D721Med (cell line): ENCODE results near the gene CT45A7.
"Not testable (repeated sequence)": the region's sequence is repeated elsewhere in the genome, so short reads cannot be mapped to it uniquely, and the experiment has no call there.

Source experiments
- DNase-seq: peaks from one replicate; pipeline ENCODE4 v3.0.0; 2011; ENCODE audit warnings: low spot score; ENCODE audit not compliant: insufficient read length
- FAIRE-seq: peaks from 2 replicates; lab custom pipeline; 2011; peaks lifted over from hg19 to GRCh38; lab: Jason Lieb, UNC

Gene CT45A7, protein sequence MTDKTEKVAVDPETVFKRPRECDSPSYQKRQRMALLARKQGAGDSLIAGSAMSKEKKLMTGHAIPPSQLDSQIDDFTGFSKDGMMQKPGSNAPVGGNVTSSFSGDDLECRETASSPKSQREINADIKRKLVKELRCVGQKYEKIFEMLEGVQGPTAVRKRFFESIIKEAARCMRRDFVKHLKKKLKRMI

DNA sequence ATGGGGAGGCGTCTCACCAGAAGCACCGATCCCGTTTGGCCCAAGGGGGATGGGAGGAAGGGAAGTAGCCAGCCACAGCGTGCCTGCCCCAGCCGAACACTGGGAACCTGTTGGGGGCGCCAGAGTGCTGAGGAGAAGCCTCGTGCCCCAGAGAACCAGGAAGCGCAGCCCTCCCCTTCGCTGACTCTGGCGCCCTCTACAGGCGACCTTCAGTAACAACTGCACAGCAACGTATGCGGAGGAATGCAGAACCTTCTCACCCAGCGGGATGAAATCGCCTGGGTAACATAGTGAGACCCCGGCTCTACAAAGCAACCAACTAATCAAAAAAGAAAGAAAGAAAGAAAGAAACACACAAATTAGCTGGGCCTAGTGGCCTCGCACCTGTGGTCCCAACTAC, at the start of gene CT45A7:
CT45A7 (minus strand) TSS at position 101 of the 400 bp plus-strand sequence. CDS start 3,747 bp downstream, outside the sequence.
- DNase-seq, FAIRE-seq: not testable (repeated sequence)

DNA sequence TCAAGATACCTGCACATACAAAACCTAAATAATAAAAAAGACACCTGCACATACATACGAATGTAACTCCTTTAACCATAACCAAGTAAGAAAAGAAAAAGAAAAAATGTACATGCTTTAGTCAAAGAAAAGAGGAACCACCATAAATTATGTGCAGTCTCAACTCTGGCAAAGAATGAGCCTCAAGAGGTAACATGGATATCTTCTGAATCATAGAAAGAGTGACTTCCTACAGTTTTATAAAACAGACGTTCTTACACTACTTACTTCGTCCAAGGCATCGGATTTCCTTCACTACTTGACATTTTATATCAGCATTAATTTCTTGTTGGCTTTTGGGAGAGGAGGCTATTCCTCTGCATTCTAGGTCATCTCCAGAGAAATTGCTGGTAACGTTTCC, 45.7 kb upstream of the CT45A7 start:
- DNase-seq, FAIRE-seq: not testable (repeated sequence)

DNA sequence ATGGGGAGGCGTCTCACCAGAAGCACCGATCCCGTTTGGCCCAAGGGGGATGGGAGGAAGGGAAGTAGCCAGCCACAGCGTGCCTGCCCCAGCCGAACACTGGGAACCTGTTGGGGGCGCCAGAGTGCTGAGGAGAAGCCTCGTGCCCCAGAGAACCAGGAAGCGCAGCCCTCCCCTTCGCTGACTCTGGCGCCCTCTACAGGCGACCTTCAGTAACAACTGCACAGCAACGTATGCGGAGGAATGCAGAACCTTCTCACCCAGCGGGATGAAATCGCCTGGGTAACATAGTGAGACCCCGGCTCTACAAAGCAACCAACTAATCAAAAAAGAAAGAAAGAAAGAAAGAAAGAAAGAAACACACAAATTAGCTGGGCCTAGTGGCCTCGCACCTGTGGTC, 34.6 kb upstream of the CT45A7 start, which contains the start of gene CT45A9:
CT45A9 (minus strand) TSS at position 101 of the 400 bp plus-strand sequence. CDS start 3,751 bp downstream, outside the sequence.
- DNase-seq, FAIRE-seq: not testable (repeated sequence)

DNA sequence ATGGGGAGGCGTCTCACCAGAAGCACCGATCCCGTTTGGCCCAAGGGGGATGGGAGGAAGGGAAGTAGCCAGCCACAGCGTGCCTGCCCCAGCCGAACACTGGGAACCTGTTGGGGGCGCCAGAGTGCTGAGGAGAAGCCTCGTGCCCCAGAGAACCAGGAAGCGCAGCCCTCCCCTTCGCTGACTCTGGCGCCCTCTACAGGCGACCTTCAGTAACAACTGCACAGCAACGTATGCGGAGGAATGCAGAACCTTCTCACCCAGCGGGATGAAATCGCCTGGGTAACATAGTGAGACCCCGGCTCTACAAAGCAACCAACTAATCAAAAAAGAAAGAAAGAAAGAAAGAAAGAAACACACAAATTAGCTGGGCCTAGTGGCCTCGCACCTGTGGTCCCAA, 17.4 kb upstream of the CT45A7 start, which contains the start of gene CT45A8:
CT45A8 (minus strand) TSS at position 101 of the 400 bp plus-strand sequence. CDS start 3,755 bp downstream, outside the sequence.
- DNase-seq, FAIRE-seq: not testable (repeated sequence)

DNA sequence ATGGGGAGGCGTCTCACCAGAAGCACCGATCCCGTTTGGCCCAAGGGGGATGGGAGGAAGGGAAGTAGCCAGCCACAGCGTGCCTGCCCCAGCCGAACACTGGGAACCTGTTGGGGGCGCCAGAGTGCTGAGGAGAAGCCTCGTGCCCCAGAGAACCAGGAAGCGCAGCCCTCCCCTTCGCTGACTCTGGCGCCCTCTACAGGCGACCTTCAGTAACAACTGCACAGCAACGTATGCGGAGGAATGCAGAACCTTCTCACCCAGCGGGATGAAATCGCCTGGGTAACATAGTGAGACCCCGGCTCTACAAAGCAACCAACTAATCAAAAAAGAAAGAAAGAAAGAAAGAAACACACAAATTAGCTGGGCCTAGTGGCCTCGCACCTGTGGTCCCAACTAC, 17.2 kb downstream of the CT45A7 start, which contains the start of gene CT45A2:
CT45A2 (minus strand) TSS at position 101 of the 400 bp plus-strand sequence. CDS start 3,747 bp downstream, outside the sequence.
- not testable (repeated sequence) for FAIRE-seq, DNase-seq

DNA sequence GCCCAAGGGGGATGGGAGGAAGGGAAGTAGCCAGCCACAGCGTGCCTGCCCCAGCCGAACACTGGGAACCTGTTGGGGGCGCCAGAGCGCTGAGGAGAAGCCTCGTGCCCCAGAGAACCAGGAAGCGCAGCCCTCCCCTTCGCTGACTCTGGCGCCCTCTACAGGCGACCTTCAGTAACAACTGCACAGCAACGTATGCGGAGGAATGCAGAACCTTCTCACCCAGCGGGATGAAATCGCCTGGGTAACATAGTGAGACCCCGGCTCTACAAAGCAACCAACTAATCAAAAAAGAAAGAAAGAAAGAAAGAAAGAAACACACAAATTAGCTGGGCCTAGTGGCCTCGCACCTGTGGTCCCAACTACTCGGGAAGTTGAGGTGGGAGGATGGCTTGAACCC, 34.4 kb downstream of the CT45A7 start, which contains the start of gene CT45A6:
CT45A6 (minus strand) TSS at position 101 of the 400 bp plus-strand sequence. CDS start 3,794 bp downstream, outside the sequence.
- not testable (repeated sequence) for FAIRE-seq, DNase-seq

DNA sequence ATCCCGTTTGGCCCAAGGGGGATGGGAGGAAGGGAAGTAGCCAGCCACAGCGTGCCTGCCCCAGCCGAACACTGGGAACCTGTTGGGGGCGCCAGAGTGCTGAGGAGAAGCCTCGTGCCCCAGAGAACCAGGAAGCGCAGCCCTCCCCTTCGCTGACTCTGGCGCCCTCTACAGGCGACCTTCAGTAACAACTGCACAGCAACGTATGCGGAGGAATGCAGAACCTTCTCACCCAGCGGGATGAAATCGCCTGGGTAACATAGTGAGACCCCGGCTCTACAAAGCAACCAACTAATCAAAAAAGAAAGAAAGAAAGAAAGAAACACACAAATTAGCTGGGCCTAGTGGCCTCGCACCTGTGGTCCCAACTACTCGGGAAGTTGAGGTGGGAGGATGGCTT, 51.7 kb downstream of the CT45A7 start, which contains the start of gene CT45A5:
CT45A5 (minus strand) TSS at position 101 of the 400 bp plus-strand sequence. CDS start 3,774 bp downstream, outside the sequence.
- DNase-seq, FAIRE-seq: not testable (repeated sequence)
